ENCODE results near the gene MLXIP. TPM values are rescaled to one million over a fixed set of nuclear protein-coding genes. Genes with fewer than 3 reads are reported as not detected.

Gene MLXIP
- total RNA-seq, 1 experiment from 2014 or later: 23.2 TPM

DNA sequence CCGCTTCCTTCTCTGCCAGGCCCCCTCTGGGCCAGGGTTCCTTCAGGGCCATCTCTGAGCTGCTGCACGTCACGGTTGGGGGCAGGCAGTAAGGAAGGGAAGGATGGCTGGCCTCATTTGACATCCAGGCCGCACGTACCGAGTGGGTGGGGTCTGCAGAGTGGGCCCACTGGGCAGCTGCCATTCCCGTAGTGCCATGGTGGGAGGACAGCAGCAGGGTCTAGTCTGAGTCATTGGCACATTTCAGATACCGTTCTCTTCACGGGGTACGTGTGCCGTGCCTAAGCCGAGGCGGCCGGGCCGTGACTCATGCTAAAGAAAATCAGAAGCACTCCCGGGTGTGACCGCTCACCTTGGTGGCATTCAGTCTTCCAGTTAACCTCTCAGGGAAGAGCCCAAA, 51.6 kb downstream of the MLXIP start:
- Histone ChIP-seq H3K36me3 (peaks cover 32% of the 10 kb centered on the region), H3K9me3 (replicated peaks) (no peaks in the 10 kb centered on the region), H3K4me1 (no peaks in the 10 kb centered on the region), H3K27ac (no peak overlapping the region), H3K4me3 (no peak overlapping the region), H3K27me3 (no peaks in the 10 kb centered on the region)
- DNase-seq: no peak

DNA sequence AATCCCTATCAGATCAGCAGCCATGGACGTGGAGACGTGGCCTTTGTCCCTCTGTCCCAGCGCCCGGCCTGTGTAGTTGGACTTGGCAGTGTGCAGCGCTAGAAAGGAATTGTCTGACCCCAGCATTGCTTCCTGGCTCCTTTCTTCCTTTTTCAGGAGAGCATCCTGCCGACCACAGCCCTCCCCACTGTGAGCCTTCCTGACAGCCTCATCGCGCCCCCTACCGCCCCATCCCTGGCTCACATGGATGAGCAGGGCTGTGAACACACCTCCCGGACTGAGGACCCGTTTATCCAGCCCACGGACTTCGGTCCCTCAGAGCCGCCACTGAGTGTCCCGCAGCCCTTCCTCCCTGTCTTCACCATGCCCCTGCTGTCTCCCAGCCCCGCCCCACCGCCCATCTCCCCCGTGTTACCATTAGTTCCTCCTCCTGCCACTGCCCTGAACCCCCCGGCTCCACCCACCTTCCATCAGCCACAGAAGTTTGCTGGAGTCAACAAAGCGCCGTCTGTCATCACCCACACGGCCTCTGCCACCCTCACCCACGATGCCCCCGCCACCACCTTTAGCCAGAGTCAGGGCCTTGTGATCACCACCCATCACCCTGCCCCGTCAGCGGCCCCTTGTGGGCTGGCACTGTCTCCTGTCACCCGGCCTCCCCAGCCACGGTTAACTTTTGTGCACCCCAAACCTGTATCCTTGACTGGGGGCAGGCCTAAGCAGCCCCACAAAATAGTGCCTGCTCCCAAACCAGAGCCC, 54.8 kb downstream of the MLXIP start:
- Histone ChIP-seq H3K9me3 (replicated peaks) (no peaks in the 10 kb centered on the region), H3K27me3 (no peaks in the 10 kb centered on the region), H3K27ac (no peak overlapping the region), H3K4me3 (no peak overlapping the region), H3K4me1 (no peaks in the 10 kb centered on the region), H3K36me3 (peaks cover 42% of the 10 kb centered on the region)
- DNase-seq: no peak

GRCh38 chr12:122135437-122136031, 57.0 kb downstream of the MLXIP start:
- H3K9me3 ChIP-seq (replicated peaks): no peaks in the 10 kb centered on the region
- no peak overlapping the region for H3K27ac ChIP-seq
- H3K36me3 ChIP-seq: peaks cover 37% of the 10 kb centered on the region
- no peak for DNase-seq
- no peaks in the 10 kb centered on the region for H3K4me1 ChIP-seq
- H3K4me3 ChIP-seq: no peak overlapping the region
- H3K27me3 ChIP-seq: no peaks in the 10 kb centered on the region

GRCh38 chr12:122137229-122137628, 58.7 kb downstream of the MLXIP start:
- H3K9me3 ChIP-seq (replicated peaks): no peaks in the 10 kb centered on the region; the same call in 1 of the 2 replicates
- H3K27ac ChIP-seq: no peak overlapping the region
- H3K4me3 ChIP-seq: no peak overlapping the region
- no peaks in the 10 kb centered on the region for H3K4me1 ChIP-seq
- H3K36me3 ChIP-seq: peaks cover 42% of the 10 kb centered on the region
- DNase-seq: no peak
- H3K27me3 ChIP-seq: no peaks in the 10 kb centered on the region

GRCh38 chr12:122137681-122138080, 59.1 kb downstream of the MLXIP start:
- H3K9me3 ChIP-seq (replicated peaks): peaks cover 4% of the 10 kb centered on the region
- no peaks in the 10 kb centered on the region for H3K27me3 ChIP-seq
- H3K4me1 ChIP-seq: no peaks in the 10 kb centered on the region
- DNase-seq: no peak
- peaks cover 42% of the 10 kb centered on the region for H3K36me3 ChIP-seq
- H3K4me3 ChIP-seq: no peak overlapping the region
- no peak overlapping the region for H3K27ac ChIP-seq

DNA sequence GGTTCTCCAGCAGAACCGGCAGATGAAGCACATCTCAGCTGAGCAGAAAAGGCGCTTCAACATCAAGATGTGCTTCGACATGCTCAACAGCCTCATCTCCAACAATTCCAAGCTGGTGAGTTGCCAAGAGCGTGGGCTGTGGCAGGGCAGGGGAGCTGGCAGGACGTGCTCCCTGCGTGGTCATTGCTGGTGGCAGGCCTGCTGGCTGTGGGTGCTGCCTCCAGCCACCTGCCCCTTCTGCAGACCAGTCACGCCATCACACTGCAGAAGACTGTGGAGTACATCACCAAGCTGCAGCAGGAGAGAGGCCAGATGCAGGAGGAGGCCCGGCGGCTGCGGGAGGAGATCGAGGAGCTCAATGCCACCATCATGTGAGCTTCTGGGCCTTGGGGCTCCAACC, 59.6 kb downstream of the MLXIP start:
- Histone ChIP-seq H3K4me3 (no peak overlapping the region), H3K9me3 (replicated peaks) (peaks cover 8% of the 10 kb centered on the region), H3K4me1 (no peaks in the 10 kb centered on the region), H3K27ac (no peak overlapping the region), H3K27me3 (no peaks in the 10 kb centered on the region), H3K36me3 (peaks cover 47% of the 10 kb centered on the region)
- no peak for DNase-seq

DNA sequence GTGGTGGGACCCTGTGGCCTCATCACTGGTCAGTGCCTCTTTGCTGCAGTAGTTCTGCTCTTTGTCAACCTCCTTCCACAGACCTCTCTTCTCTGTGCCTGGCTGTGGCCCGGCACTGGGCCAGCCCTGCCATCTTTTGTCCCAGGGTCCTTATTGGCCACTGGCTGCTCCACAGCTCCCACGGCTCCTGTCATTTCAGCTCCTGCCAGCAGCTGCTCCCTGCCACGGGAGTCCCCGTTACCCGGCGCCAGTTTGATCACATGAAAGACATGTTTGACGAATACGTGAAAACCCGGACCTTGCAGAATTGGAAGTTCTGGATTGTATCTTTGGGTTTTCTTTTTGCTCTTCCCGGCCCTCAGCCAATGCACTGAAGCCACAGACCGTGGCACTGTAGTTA, 60.1 kb downstream of the MLXIP start:
- Histone ChIP-seq H3K9me3 (replicated peaks) (peaks cover 8% of the 10 kb centered on the region), H3K36me3 (peaks cover 49% of the 10 kb centered on the region), H3K27me3 (no peaks in the 10 kb centered on the region), H3K4me1 (no peaks in the 10 kb centered on the region), H3K27ac (no peak overlapping the region), H3K4me3 (no peak overlapping the region)
- no peak for DNase-seq

DNA sequence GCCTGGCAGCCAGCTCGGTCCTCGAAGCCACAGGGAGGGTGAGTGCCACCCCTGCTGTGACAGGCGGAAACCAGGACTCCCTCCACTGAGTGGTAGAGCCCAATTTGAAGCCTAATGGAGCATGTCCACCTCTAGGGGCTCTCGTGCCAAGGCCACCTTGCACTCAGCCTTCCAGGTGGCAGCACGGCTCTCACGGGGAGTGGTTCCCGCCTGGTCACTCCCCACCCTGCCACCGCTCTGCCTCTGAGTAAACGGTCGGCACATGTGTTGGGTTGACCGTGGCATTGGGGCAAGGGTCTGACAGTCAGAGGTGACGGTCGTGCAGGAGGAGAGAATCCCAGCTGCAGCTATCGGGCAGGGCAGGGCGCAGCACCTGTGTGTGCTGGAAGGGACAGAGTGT, 60.7 kb downstream of the MLXIP start:
- Histone ChIP-seq H3K27me3 (no peaks in the 10 kb centered on the region), H3K36me3 (peaks cover 51% of the 10 kb centered on the region), H3K27ac (no peak overlapping the region), H3K4me3 (no peak overlapping the region), H3K9me3 (replicated peaks) (peaks cover 8% of the 10 kb centered on the region), H3K4me1 (no peaks in the 10 kb centered on the region)
- DNase-seq: no peak

- no peak for DNase-seq
- Histone ChIP-seq H3K27me3 (no peaks in the 10 kb centered on the region), H3K9me3 (replicated peaks) (peaks cover 8% of the 10 kb centered on the region), H3K27ac (no peak overlapping the region), H3K36me3 (peaks cover 51% of the 10 kb centered on the region), H3K4me1 (no peaks in the 10 kb centered on the region), H3K4me3 (no peak overlapping the region)
These were observed 61.4 kb downstream of the MLXIP start for GRCh38 chr12:122139941-122140340.

GRCh38 chr12:122140467-122141257, 62.1 kb downstream of the MLXIP start:
- peaks cover 46% of the 10 kb centered on the region for H3K36me3 ChIP-seq
- no peaks in the 10 kb centered on the region for H3K4me1 ChIP-seq
- no peak for DNase-seq
- H3K27me3 ChIP-seq: no peaks in the 10 kb centered on the region
- H3K9me3 ChIP-seq (replicated peaks): peaks cover 8% of the 10 kb centered on the region
- no peak overlapping the region for H3K4me3 ChIP-seq
- H3K27ac ChIP-seq: no peak overlapping the region

DNA sequence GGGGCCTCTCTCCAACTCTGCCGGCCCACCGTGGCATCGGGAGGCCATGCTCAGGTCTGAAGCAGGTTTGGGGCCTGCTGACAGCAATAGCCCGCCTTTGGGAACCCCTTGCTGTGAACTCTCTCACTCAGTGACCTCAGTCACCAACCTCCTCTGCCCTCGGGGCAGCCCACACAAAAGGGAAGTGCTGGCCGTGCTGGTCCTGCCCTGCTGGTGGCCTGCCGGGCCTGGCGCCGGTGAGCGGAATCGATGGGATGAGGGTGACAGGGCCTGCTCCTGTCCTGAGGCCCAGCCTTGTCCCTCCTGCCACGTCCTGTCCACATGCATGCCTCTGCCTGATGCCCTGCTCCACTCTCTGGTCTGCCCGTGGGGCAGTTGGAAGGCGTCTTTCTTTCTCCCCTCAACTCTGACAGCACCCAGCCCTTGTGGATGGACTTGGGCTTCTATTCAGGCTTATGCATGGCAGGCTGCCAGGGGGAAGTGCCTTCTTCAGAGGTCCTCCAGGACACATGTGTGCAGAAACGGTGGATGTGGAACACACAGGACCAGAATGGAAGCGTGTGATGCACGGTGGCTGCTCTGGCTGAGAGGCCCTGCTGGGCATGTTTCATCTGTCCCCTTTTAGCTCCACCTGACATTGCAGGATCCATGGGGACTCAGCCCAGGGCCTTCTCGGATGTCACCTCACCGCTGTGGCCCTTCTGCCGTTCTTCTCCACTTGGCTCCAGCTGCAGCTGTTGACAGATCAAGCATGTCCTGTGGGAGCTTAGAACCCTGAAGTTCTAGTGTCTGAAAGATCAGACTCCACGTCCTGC, 63.6 kb downstream of the MLXIP start:
- peaks cover 45% of the 10 kb centered on the region for H3K36me3 ChIP-seq
- no peak overlapping the region for H3K27ac ChIP-seq
- DNase-seq: no peak
- no peak overlapping the region for H3K4me3 ChIP-seq
- no peaks in the 10 kb centered on the region for H3K27me3 ChIP-seq
- H3K4me1 ChIP-seq: no peaks in the 10 kb centered on the region
- H3K9me3 ChIP-seq (replicated peaks): peaks cover 8% of the 10 kb centered on the region

GRCh38 chr12:122142857-122143256, 64.3 kb downstream of the MLXIP start:
- H3K4me1 ChIP-seq: no peaks in the 10 kb centered on the region
- H3K36me3 ChIP-seq: peaks cover 42% of the 10 kb centered on the region
- H3K9me3 ChIP-seq (replicated peaks): peaks cover 8% of the 10 kb centered on the region
- H3K4me3 ChIP-seq: no peak overlapping the region
- no peak overlapping the region for H3K27ac ChIP-seq
- no peak for DNase-seq
- no peaks in the 10 kb centered on the region for H3K27me3 ChIP-seq

DNA sequence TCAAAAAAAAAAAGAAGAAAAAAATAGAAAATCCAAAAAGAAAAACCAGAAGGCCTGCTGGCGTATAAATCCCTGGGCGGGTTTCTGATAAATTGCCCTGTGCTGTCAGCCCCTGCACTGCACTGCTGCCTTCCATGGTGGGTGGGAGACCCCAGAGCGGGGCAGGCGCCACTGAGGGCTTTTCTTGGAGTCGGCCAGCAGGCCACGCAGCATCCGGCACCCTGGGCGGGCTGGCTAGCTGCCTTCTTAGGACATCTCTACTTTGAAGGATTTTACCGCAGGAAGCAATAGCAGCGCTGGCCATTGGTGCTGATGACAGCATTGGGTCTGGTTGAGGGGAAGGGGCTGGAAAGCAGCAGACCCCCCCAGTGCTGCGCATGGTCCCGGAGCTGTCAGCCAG, 66.3 kb downstream of the MLXIP start:
- H3K4me1 ChIP-seq: no peaks in the 10 kb centered on the region
- no peak overlapping the region for H3K27ac ChIP-seq
- H3K27me3 ChIP-seq: no peaks in the 10 kb centered on the region
- no peak for DNase-seq
- peaks cover 35% of the 10 kb centered on the region for H3K36me3 ChIP-seq
- peaks cover 8% of the 10 kb centered on the region for H3K9me3 ChIP-seq (replicated peaks)
- H3K4me3 ChIP-seq: no peak overlapping the region

- no peaks in the 10 kb centered on the region for H3K27me3 ChIP-seq
- H3K9me3 ChIP-seq (replicated peaks): peaks cover 8% of the 10 kb centered on the region
- H3K4me3 ChIP-seq: no peak overlapping the region
- H3K27ac ChIP-seq: no peak overlapping the region
- DNase-seq: no peak
- H3K4me1 ChIP-seq: no peaks in the 10 kb centered on the region
- H3K36me3 ChIP-seq: peaks cover 33% of the 10 kb centered on the region
These were observed 67.2 kb downstream of the MLXIP start for GRCh38 chr12:122145505-122146330.
